Erythroblast (primary cell): Measurements from ENCODE around the gene ADAR.

ENCODE experiments used
- GATA1 ChIP-seq: IDR thresholded peaks from 2 replicates; pipeline ENCODE4 v1.6.1; 2011; ENCODE audit warnings: low read depth, mild to moderate bottlenecking, control low read depth, low read length, moderate library complexity
- POLR2A ChIP-seq: IDR thresholded peaks from 2 replicates; pipeline ENCODE4 v1.6.1; 2011; ENCODE audit warnings: mild to moderate bottlenecking, low read length

GRCh38 chr1:154553056-154554030, 54.6 kb downstream of the ADAR start:
- no peak for TF ChIP-seq GATA1
- TF ChIP-seq POLR2A = no peak
